H54 (cell line): ENCODE results near the gene PRR7.
"Not testable (repeated sequence)": the region's sequence is repeated elsewhere in the genome, so short reads cannot be mapped to it uniquely, and the experiment has no call there.

Source experiments
- DNase-seq: peaks from one replicate; pipeline ENCODE4 v3.0.0; 2011; ENCODE audit warnings: low spot score, mixed read lengths; ENCODE audit not compliant: insufficient read length
- FAIRE-seq: peaks from 3 replicates; lab custom pipeline; 2011; peaks lifted over from hg19 to GRCh38; lab: Jason Lieb, UNC
- POLR2A ChIP-seq: IDR thresholded peaks from 2 replicates; pipeline ENCODE4 v1.6.1; 2011; ENCODE audit warnings: low read depth, mild to moderate bottlenecking, low read length

PRR7 gene

DNA sequence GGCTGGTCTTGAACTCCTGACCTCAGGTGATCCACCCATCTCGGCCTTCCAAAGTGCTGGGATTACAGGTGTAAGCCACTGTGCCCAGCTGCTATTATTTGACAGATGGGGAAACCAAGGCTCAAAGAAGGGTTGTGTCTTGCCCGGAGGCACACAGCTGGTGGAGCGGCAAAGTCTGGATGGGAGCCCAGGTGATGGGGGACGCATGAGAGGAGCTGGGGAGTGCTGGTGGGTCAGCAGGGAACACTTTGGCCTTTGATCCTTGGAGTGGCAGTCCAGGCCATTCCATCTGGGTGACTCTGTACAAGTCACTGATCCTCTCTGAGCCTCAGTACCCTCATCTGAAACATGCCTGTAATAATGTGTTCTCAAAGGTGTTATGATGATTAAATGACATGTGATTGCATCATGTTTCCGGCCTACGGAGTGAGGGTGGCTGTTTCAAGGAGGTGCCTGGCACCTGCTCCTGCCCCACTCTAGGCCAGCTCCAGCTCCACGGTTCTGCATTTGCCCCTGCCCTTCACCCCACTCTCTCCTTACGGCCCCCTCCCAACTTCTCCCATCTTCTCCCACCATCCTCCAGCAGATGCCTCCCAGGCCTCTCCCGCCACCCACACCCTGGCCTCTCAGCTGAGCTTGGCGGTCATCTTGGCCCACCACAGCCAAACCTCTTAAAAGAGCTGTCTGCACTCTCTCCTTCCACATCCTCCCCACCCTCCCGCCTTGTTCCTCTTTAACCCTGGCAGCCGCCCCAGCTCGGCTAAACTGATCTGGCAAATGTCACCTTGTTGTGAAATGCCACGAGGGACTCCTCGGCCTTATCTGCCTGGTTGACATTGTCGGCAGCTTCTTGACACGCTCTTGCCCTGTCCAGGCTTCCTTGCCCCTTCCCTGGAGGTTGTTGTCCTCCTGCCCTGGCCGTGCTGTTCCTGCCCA lies 32.4 kb downstream of the PRR7 start:
- DNase-seq (no peak), FAIRE-seq (no peak)
- no peak for TF ChIP-seq POLR2A

DNA sequence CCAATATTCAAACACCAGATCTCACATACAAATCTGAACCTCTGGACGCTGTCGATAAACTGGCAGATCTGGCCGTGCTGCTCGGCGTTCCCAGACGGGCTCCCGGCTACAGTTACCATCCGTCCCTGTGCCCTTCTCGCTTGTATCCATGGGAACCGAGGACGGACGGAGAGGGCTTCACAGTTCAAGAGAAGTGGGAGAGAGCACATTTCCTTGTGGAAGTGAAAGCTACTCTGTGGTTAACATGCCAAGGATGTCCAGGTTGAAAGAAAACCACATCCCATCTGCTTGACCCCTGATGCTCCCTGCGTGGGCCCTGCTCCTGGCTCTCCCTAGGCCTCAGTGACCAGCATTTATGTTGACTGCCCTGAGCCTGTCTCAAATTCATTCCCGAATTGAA lies 33.2 kb downstream of the PRR7 start:
- no peak for FAIRE-seq
- no peak for DNase-seq
- TF ChIP-seq POLR2A = no peak

DNA sequence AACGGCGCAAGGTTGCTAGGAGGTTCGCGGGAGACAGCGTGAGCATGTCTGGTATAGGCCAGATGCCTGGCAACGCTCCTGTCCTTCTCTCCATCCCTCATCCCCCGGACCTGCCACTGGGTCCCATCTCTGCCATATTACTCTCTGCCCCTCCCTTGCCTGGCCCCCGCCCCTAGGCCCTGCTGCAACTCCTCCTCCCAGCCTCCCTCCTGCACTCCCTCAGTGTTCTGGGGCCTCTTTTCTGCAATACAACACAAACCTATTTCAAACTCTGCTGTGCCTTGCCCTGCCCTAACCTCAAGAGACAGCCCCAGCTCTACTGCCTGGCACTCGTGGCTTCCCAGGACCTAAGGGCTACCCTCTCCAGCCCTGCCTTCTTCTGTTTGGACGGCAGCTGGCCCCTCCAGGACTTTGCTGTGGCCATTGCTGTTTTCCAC lies 35.8 kb downstream of the PRR7 start:
- no peak for TF ChIP-seq POLR2A
- DNase-seq = no peak
- no peak for FAIRE-seq

DNA sequence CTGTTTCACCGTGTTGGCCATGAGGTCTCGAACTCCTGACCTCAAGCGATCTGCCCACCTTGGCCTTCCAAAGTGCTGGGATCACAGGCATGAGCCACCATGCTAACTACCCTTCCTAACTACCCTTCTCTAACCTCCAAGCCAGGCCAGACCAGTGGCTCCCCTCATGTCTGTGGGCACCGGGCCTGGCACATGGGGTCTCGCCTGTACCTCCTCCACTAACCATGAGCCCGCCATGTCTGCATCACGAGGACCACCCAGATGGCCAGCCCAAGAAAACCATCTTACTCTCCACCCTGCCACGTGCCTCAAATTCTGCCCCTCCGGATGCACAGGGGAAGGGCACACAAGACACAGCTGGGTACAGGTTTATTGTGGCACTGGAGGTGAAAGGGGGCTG lies 36.4 kb downstream of the PRR7 start:
- DNase-seq (no peak), FAIRE-seq (no peak)
- no peak for TF ChIP-seq POLR2A

DNA sequence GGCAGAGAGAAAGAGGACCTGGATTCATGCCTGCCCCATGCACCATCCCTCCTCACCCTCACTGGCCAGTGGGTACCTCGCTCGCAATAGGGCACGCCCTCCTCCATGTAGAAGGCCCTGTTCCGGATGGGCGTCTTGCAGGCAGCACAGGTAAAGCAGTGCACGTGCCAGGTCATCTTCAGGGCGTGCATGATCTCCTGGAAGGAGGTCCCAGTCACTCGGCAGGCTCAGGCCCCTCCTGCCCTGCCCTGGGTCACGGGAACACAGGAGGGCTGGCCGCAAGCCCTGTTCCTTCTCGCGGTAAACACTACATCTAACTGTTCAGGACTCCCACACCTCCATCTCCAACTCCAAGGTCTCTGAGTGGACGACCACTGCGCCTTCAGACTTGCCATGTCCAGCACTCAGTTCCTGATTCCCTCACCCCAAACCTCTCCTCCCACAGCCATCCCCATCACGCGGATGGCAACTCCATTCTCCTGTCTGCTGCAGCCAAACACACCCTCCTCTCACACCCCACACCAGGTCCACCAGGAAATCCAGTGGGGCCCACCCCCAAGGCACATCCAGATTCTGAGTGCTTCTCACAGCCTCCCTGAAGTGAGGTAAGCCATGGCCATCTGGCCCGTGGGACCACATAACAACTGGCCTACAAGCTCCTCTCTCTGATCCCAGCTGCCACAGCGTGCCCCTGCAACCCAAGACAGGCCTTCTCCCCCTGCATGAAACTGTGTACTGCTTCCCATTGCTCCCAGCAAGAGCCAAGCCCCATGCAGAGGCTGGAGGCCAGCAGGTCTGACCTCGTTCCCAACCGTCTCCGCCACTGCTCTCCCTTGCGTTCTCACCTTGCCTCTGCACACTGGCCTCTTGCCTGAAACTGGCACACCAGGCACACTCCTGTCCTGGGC lies 37.6 kb downstream of the PRR7 start:
- DNase-seq (no peak), FAIRE-seq (no peak)
- TF ChIP-seq POLR2A = no peak

DNA sequence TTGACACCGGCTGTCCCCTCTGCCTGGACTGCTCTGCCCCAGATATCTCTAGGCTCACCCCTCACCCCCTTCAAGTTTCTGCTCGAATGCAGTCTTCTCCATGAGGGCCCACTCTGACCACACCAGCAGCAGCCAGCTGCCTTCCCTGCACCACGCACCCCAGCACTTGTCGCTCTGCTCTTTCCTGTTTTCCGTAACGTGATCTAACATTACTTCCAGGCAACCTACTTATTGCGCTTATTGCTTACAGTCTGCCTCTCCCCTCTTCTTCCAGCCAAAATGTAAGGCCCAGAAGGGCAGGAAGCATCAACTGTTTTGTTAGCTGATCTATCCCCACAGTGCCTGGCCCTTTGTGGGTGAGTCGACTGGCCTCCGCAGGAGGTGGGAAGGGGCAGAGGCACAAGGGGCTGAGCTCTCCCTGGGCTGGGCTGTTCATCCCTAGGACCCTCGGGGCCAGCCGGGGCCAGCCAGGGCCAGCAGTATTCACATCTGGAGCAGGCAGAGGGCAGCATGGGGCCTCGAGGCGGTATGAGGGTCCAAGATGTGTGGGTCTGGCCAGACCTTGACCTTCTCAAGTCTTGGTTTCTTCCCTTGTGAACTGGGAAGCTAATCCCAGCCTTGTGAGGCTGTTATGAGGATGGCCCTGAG lies 38.4 kb downstream of the PRR7 start:
- no peak for TF ChIP-seq POLR2A
- no peak for DNase-seq
- no peak for FAIRE-seq

DNA sequence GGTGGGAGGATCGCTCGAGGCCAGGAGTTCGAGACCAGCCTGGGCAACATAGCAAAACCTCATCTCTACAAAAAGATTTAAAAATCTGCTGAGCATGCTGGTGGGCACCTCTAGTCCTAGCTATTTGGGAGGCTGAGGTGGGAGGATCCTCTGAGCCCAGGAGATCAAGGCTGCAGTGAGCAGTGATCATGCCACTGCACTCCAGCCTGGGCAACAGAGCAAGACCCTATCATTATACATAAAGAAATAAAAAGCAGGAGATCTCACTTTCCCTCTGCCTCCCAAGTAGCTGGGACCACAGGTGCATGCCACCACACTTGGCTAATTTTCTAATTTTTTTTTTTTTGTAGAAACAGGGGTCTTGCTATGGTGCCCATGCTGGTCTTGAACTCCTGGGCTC lies 39.1 kb downstream of the PRR7 start:
- DNase-seq, FAIRE-seq: not testable (repeated sequence)

DNA sequence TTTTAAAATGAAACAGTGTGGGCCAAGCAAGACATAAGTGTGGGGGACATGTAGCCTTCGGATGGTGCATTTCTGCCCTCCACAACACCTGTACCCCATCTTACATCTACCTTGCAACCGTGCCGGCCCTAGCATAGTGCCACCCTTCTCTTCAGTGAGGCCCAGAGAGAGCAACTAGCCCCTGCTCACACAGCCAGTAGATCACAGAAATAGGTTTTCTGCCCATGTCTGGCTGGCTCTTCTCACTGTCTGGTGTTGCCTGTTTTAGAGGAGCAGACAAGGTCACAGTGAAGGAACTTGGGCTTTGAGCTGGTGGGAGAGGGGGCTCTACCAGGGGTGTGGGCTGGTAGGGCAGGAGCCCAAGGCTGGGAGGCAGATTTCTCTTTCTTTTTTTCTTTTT lies 39.6 kb downstream of the PRR7 start:
- FAIRE-seq (no peak), DNase-seq (no peak)
- no peak for TF ChIP-seq POLR2A

DNA sequence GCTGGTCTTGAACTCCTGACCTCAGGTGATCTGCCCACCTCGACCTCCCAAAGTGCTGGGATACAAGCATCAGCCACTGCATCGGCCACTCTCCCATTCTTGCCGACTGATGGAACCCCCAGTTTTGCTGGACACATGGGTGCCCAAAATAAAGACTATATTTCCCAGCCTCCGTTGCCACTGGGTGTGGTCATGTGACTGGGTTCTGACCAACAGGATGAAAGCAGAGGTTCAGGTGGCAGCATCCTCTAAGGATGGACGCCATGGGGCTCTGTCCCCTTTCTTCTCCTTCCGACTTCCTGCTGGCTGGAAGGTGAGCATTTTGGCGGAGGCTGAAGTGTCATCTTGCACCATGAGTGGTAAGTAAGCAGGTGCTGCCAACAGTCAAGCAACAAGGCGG lies 40.5 kb downstream of the PRR7 start:
- FAIRE-seq (no peak), DNase-seq (no peak)
- no peak for TF ChIP-seq POLR2A

DNA sequence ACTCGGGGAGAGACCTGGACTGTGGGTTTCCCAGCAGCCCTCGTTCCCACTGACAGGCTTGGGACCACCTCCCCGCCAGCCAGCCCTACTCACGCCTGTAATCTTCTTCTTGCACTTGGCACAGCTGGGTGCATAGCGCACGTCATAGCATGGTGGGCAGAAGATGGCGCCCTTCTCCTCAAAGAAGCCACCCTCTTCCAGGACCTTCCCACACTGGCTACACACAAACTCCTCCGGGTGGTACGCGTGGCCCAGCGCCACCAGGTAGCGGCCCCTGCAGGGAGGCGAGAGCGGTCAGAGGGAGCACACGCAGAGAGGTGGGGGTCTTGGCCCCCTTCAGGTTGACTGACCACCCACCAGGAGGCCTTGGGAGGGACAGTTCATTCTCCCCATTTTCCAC lies 41.4 kb downstream of the PRR7 start:
- FAIRE-seq = no peak
- no peak for DNase-seq
- no peak for TF ChIP-seq POLR2A

DNA sequence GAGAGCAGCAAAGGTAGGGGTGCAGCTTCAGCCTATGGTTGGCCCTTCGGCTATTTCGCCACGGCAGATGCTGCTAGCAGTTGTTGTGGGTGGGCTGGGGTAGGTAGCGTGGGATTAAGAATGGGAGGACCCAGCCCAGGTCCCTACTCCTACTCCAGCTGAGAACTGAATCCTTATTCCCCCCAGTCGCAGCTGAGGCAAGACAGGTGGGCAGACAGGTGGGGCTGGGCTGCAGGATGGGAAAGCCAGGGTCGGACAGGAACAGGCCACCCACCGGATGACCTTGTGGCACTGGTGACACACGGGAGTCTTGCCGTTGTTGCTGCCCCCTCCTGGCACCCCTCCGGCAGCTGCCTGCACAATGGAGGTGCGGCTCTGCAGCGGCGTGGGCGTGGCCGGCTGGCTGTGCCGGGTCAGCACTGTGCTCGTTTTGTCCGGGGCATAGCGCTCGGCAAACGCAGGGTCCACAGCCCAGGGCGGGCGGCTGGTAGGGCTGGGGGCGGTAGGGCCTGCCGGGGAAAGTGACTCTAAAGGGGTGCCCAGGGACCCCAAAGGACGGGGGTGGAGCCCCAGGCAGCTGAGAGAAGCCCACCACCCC lies 42.6 kb downstream of the PRR7 start:
- DNase-seq (no peak), FAIRE-seq (no peak)
- no peak for TF ChIP-seq POLR2A

DNA sequence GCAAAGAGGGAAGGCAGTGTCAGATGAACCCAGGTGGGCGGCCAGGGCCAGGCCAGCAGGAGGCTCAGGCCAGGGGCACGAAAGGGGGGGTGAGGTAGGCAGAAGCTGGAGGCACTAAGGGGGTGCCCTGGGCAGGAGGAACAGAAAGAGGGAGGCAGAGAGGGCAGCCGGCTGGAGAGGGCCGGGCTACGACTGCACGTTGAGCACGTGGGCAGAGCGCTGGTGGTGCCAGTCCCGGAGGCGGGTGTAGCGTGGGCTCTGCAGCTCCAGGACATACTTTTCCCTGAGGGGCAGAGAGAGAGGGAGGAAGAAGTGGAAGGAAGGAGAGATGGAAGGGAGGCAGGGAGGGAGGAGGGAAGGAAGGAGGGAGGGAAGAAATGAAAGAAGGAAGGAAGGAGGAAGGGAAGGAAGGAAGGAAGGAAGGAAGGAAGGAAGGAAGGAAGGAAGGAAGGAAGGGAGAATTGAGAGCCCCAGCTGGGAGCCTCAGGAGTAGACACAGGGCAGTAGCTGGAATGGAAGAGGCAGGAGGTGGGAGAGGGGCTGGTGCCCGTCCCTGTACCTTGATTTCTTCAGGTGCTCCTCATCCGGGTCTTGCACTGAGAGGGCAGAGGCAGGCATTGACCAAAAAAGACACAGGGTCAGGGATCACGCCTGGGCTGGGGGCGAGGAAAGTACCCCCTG lies 43.8 kb downstream of the PRR7 start:
- no peak for TF ChIP-seq POLR2A
- DNase-seq (no peak), FAIRE-seq (no peak)

DNA sequence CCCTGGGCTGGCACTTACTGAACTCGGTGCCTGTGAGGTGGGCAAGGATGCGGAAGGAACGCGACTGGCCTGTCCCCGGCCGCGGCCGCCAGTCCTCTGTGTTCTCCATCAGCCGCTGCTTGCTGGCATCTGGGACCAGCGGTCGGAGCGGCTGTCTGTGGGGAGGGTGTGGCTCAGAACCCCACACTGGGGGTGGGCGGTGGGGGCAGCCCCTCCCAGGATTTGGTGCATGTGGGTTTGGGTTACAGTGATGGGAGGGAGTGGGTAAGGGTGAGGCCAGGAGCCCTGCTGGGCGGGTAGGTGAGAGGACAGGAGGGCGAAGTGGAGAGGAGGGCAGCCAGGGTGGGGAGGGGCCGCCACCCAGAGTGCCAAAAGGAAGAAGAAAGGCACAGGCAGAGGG lies 44.4 kb downstream of the PRR7 start:
- TF ChIP-seq POLR2A = no peak
- DNase-seq (no peak), FAIRE-seq (no peak)
